Dermis microvascular lymphatic vessel endothelial cell (primary cell): ENCODE data around the gene ISCA2. TPM values are rescaled to one million over a fixed set of nuclear protein-coding genes. Genes with fewer than 3 reads are reported as not detected.
"Not testable (repeated sequence)": the region's sequence is repeated elsewhere in the genome, so short reads cannot be mapped to it uniquely, and the experiment has no call there.

Experiments used
- DNase-seq, 2 donors: peaks; one replicate each; pipeline versions ENCODE4 v3.0.0 to v3.0.0-alpha.2; 2010; ENCODE audit warnings: low read depth in 2 of 2
- total RNA-seq: library from RNA; depleted of rRNA; stranded (reverse); fragments of >200 nt; gene quantifications from 2 replicates; pipeline ENCODE4 v1.2.1, GENCODE V29; 2014

Gene ISCA2
- total RNA-seq, 1 donor from 2014 or later, result 11.6 TPM

DNA sequence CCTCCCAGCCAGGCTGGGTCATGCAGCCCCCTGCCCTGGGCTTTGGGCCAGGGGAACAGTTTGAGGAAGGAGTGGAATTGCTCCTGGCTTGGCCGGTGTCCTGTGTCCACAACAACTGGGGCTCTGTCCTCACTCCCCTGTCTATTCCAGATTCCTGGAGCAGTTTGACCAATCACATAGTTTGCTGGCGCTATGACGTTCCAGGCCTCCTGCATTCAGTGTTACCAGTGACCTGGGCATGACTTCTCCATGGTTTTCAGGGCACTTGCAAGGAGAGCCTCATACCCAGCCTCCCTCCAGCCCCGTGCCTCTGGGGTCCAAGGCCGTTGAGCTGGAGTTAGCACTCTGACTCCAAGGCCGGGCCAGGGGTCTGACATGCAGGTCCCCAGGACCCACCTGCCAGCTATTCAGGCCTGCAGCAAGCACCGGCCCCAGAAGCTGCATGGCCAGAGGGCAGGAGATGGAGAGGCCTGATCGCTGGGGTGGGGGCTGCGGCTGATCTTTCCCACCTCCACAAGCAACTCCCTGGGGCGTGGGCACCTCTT, 34.2 kb downstream of the ISCA2 start:
- no peak for DNase-seq

DNA sequence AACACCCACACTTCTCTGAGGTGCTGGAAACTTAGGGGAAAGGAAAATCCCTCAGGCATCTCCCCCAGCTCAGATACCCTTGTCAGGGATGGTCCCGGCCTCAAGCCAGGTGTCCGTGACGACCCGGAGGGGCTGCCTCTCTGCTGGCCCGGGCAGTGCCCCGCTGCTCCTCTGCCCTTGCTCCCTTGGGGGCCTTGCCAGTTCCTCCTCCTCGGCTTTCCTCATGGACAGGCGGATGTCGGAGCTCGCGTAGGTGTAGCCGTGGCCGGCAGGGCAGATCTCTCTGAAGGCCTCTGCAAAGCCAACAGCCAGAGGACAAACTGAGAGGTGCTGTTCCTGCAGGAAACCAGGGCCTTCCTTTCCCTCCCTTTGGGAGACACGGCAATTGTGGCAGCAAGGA, 34.8 kb downstream of the ISCA2 start:
- DNase-seq, result no peak

DNA sequence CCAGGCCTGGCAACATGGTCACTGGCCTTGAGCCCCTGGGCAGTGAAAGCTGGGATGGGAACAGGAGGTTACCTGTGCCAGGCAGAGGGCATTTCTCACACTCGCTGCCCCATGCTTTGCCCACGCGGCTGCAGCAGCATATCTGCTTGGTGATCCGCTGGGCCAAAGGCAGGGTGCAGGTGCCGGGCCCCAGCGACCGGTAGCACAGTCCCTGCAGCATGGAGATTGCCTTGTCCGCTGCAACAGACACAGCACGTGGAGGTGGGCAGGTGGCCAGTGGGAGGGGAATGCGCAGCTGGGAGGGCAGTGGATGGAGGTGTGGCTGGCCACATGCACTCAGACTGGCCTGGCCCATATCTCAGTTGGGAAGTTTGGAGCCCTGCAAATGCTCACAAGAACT, 35.3 kb downstream of the ISCA2 start:
- DNase-seq, result no peak

DNA sequence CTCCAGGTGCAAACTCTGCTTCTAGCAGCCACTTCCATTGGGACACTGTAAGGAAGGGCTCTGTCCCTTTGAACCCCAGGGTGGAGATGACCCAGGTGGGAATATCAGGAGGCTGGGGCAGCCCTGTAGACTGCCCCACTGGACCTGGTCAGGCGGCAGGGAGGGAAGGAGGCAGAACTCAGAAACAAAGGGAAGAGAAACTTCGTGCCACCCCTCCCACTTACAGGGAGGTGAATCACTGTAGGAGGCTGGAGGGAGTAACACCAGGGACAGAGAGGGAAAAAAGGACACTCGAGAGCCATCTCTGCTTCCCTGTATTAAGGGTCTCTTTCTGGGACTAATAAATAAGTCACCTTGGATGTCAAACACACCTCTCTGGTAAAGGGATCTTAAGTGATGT, 37.4 kb downstream of the ISCA2 start:
- DNase-seq, result no peak

DNA sequence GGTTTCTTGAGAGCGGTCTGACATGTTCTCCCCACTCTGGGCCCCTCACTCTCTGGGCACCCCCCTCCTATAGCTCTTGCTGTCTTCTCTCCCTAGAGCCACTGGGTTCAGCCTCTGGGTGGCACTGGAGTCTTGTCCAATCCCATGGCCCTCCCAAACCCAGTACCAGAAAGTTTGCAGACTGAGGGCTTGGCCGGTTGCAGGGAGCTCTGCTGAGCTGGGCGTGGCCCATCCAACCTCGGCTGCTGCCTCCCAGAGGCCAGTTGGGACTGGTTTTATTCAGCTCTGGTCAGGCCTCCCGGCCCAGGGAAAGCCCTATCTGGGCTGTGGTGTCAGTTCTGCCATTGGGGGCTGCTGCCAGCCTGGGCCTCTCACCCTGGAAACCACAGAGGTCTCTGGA, 37.9 kb downstream of the ISCA2 start:
- DNase-seq, result peak in 1 of 2 donors; percentile 21

DNA sequence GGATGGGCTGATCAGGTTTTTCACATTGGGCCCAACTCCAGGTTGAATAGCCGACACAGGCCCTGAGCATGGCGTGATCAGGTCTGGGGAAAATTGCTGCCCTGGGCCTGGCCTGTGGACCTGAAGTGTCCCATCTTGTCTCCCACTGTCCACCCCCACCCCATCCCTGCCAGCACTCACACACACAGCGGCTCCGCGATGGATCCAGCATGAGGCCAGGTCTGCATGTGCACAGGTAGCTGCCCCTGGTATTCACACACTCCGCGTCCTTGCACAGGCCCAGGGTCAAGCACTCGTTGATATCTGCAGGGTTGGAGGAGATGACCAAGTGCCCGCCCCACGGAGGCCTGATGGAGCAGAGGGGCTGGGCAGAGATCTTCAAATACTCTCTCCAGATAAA, 38.7 kb downstream of the ISCA2 start:
- no peak for DNase-seq

DNA sequence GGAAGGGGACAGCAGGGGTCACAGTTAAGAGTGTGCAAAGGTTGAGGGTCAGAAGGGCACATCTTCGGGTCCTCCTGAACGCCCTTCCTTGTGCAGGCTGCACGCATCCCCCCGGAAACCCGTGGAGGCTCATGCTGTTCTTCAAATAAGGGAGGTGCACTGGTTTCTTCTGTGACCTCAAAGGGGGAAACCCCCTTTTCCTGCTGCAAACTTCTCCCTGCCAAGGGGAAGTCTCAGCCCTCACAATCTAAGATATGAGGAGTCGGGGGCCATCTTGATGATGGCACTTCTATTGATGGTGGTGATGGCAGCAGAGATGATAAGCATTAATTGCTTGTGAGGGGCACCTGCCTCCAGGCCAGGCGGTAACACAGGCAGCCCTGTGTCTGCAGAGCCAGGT, 40.0 kb downstream of the ISCA2 start:
- no peak for DNase-seq

DNA sequence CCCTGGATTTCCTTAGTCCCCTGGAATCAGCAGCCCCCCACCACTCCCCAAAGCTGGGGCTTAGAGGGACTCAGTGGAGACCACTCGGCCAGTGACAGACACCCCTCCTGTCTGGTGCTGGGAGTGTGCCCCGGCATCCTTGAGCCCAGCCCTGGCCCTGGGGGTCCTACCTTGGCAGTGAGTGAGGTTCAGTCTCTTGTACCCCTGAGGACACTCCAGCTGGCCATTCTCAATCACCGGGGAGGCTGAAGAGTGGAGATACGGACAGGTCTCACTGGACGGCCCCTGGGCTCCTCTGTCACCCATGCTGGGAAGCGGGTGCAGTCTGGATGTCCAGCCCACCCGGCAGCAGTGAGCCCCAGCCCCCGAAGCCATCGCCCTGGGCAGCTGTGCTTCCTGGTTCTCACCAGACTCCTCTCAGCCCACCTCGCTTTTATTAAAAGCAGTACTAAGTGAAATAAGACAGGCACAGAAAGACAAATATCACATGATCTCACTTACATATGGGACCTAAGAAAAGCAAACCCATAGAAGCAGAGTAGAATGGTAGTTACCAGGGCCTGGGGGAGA, 42.3 kb downstream of the ISCA2 start:
- DNase-seq, result no peak

DNA sequence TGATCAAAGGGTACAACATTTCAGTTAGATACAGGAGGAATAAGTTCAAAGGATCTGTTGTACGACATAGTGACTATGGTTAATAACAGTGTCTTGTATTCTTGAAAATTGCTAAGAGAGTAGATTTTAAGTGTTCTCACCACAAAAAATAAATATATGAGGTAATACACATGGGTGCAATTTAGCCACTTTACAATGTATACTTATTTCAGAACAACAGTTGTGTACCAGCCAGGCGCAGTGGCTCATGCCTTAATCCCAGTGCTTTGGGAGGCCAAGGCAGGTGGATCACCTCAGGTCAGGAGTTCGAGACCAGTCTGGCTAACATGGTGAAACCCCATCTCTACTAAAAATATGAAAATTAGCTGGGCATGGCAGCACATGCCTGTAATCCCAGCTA, 42.8 kb downstream of the ISCA2 start:
- DNase-seq, result not testable (repeated sequence)

DNA sequence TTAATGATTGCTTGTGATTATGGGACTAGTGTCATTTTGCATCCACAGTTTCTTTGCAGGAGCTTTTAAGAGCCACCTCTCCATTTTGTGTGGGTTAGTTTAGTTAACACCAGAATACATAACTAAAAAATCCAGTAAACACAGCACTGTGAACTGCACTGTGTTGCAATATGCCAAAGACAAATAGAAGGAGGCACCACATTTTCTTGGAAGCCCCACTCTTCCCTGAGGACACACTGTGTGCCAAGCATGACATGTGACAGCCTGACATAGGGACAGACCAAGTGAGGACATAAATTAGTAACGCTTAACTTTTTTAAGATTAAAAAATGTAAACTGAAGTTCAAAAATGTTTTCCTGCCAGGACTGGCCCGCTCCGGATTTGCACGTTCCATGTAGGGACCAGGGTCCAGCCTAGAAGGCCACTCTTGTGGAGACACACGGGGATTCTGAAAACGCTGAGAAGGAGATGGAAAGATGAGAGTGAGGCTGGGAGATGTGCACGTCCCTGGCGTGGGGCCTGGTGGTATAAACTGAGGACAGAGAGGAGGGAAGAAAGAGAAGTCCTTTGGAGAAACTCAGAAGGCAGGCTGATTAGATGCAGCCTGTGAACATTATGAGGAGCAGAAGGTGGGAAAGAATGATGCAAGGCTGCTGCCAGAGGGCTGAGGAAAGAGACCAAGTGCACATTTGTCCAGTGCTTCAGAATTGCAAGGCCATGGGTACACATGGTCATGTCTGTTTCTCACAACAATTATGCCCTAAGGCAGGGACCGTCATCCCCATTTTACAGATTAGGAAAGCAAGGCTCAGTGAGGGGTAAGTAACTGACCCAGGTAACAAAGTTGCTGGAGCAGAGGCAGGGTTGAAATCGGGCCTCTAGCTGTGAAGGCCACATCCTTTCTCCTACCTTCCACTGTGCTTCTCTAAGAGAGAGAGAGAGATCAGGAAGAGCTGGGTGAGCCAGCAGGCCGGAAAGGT, 45.1 kb downstream of the ISCA2 start:
- DNase-seq, result no peak

DNA sequence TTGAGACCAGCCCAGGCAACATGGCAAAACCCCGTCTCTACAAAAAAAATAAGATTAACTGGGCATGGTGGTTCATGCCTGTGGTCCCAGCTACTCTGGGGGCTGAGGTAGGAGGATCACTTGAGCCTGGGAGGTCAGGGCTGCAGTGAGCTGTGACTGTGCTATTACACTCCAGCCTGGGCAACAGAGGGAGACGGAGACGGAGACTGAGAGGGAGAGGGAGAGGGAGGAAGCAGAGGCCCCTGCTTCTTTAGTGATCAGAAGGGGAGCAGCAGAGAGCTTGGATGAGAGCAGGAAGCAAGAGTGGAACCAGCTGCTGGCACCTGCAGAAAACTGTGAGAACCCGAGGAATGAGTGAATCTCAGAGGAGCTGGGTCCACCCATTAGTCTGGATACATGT, 45.9 kb downstream of the ISCA2 start:
- DNase-seq, result no peak

DNA sequence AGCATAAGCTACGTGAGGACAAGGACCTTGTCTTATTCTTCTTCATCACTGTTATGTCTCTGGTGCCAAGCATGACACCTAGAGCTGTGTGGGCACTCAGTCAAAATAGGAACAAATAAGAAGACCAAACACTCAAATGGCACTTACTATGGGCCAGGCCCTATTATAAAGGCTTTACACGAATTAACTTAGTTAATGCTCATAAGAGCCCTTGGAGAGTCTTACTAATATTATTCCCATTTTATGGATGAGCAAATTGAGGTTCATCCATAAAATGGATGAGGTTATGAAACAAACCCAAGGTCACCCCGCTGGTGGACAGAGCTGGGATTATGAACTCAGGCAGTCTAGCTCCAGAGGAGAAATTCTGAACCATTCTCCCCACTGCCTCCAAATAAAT, 47.7 kb downstream of the ISCA2 start:
- DNase-seq, result no peak

DNA sequence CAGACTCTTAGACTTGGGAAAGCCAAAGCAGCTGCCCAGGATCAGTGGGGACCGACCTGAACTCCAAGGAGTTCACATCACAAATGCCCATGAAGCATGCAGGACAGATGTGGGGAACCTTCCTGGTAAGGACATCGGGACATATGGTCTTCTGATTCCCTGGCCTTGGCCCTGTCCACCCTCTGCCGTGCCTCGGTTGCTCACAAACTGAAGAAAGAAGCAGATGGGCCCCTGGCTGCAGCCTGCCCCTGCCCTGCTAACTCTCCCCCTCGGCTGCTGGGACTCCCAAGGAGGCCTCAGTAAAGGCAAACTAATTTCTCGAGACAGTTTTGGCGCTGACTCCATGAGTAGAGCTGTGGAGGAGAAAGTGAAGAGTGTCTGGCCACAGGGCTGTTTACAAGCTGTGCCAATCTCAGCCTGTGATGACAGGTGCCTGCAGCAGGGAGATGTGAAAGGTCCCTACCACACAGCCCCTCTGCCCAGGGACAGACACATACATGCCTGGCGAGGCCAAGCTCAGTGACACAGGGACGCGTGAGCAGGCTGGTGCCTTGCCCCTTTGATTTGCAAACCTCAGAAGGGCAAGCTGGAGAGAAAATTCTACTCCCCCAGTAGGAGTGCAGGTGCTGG, 48.6 kb downstream of the ISCA2 start:
- no peak for DNase-seq

DNA sequence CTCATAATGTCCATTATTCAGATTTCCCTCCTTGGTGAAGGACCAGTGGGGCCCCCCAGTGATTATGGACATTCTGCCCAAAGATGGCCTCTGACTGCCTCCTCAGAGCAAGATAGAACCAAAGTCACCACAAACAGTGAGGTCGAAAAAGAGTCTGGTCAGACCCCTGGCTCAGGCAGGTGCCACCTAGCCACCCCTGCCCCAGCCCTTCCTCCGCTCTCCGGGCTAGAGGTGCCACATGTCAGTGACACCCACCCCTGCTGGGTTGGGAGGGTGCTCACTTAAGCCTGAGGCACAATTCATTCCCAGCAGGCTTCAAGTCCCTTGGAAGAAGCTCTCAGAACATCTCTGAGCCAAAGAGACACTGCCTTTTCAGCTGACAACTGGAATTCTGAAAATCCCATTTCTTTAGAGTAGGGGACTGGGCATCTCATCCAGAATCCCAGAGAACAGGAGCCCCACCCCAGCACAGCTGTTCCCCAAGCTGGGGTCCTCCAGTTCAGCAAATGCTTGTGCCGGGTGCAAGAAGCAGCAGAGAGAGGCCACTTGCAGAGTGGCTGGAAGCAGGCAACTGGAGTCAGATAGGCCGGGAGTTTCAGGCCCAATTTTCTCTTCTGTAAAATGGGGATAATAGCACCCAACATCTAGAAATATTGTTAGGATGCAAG, 50.3 kb downstream of the ISCA2 start:
- DNase-seq, result no peak

DNA sequence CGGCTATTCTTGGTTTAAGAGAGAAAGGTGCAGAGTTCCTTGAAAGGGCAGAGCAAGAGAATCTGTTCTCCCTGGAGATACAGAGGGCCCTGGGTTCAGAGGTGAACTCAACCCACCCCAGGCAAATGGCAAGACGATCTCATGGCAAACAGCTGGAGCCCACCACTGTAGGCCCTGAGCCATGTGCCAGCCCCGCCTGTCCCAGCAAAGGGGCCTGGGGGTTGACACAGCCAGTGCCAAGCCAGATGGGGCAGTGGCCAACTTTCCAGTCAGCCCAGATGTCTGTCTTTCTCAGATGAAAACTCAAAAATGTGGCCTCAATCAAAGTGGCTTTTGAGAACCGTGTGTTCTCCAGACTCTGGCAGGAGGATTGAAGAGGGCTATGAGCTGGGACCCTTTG, 51.8 kb downstream of the ISCA2 start:
- DNase-seq, result no peak

DNA sequence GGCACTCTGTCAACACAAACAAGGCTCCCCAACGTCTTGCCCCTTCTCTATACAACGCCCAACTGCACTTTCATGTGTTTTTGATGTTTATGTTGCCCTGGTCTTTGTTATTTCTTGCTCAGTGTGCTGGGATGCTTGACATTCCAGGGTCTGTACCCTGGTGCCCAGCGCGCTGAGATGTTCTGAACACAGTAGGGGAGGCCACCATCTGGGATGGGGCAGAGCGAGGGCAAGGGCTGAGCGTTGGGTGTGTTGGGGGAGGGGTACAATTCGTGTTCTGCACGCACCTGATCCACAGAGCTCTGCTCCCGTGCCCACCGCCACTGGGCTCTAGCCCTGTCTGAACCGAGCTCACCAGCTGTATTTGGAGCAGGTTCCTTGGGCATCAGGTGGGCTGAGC, 52.9 kb downstream of the ISCA2 start:
- DNase-seq, result no peak

Other genes with a start within 250 kb of the ISCA2 start
- 34.1 and 53.6 TPM in 2 replicates for gene ABCD4, start 190.8 kb upstream of the ISCA2 start, total RNA-seq
- not detected in 2 replicates for gene VRTN, start 145.3 kb upstream of the ISCA2 start, total RNA-seq
- not detected in 2 replicates for gene SYNDIG1L, start 67.6 kb upstream of the ISCA2 start, total RNA-seq
- gene NPC2, start 460 bp upstream of the ISCA2 start, total RNA-seq, result 128 and 259 TPM in 2 replicates
- 15.7 and 22.7 TPM in 2 replicates for gene LTBP2, start 118.5 kb downstream of the ISCA2 start, total RNA-seq
- gene AREL1, start 219.3 kb downstream of the ISCA2 start, total RNA-seq, result 21.8 and 26.6 TPM in 2 replicates
- 14.4 and 15.7 TPM in 2 replicates for gene FCF1, start 219.4 kb downstream of the ISCA2 start, total RNA-seq